ENCODE measurements around the gene NAA35.
A peak's percentile ranks its signal among the peaks of the same experiment; 100 is the strongest.

The NAA35 gene

GRCh38 chr9:85942913-85943709, 2.2 kb downstream of the NAA35 start:
- no peak for DNase-seq (ENCODE audit: extremely low spot score)
- TF ChIP-seq FOXA1 (IDR thresholded peaks at IDR 0.05) = no peak
- POLR2A ChIA-PET = no interaction called here
- CTCF ChIA-PET = no interaction called here

GRCh38 chr9:85943757-85944430, 2.9 kb downstream of the NAA35 start:
- DNase-seq (ENCODE audit: extremely low spot score) = no peak
- ChIA-PET POLR2A (no interaction called here), CTCF (no interaction called here)
- TF ChIP-seq L3MBTL2 (conservative IDR thresholded peaks at IDR 0.05) (no peak), ELF4 (IDR thresholded peaks at IDR 0.05) (no peak), FOXK2 (IDR thresholded peaks at IDR 0.05) (no peak), LEF1 (IDR thresholded peaks at IDR 0.05; ENCODE audit: borderline replicate concordance) (no peak), HDGF (IDR thresholded peaks at IDR 0.05; ENCODE audit: borderline replicate concordance) (no peak), BHLHE40 (IDR thresholded peaks at IDR 0.05; ENCODE audit: borderline replicate concordance) (no peak), ARNT (IDR thresholded peaks at IDR 0.05) (no peak), FOXA1 (IDR thresholded peaks at IDR 0.05) (no peak), NFRKB (IDR thresholded peaks at IDR 0.05) (no peak)

GRCh38 chr9:85944672-85945071, 3.7 kb downstream of the NAA35 start:
- CTCF ChIA-PET = no interaction called here
- DNase-seq (ENCODE audit: extremely low spot score) = no peak
- POLR2A ChIA-PET = no interaction called here
- TF ChIP-seq ELF4 (IDR thresholded peaks at IDR 0.05) (no peak), HDGF (IDR thresholded peaks at IDR 0.05; ENCODE audit: borderline replicate concordance) (no peak), L3MBTL2 (conservative IDR thresholded peaks at IDR 0.05) (no peak), FOXK2 (IDR thresholded peaks at IDR 0.05) (no peak), FOXM1 (IDR thresholded peaks at IDR 0.05; ENCODE audit: borderline replicate concordance) (no peak), LEF1 (IDR thresholded peaks at IDR 0.05; ENCODE audit: borderline replicate concordance) (no peak), ZNF384 (IDR thresholded peaks at IDR 0.05) (no peak)

- no peak for DNase-seq (ENCODE audit: extremely low spot score)
- no peak for TF ChIP-seq TARDBP (IDR thresholded peaks at IDR 0.05)
- no peak for TF ChIP-seq LEF1 (IDR thresholded peaks at IDR 0.05; ENCODE audit: borderline replicate concordance)
- TF ChIP-seq FOXK2 (IDR thresholded peaks at IDR 0.05) = no peak
- TF ChIP-seq FOXA1 (IDR thresholded peaks at IDR 0.05) = no peak
- TF ChIP-seq ELF4 (IDR thresholded peaks at IDR 0.05) = no peak
- no peak for TF ChIP-seq L3MBTL2 (conservative IDR thresholded peaks at IDR 0.05)
- no peak for TF ChIP-seq CTBP1 (IDR thresholded peaks at IDR 0.05; ENCODE audit: borderline replicate concordance)
- no peak for TF ChIP-seq NFRKB (IDR thresholded peaks at IDR 0.05)
- TF ChIP-seq HDGF (IDR thresholded peaks at IDR 0.05; ENCODE audit: borderline replicate concordance) = no peak
- no peak for TF ChIP-seq SP1 (IDR thresholded peaks at IDR 0.05)
- ChIA-PET CTCF (no interaction called here), POLR2A (no interaction called here)
Observed at GRCh38 chr9:85949586-85950335, 8.8 kb downstream of the NAA35 start.

GRCh38 chr9:85959955-85960354, 19.0 kb downstream of the NAA35 start:
- DNase-seq (ENCODE audit: extremely low spot score) = no peak
- CTCF ChIA-PET = interaction anchor here (0.6 kb wide), 1 partner anchor 100 kb away, joined by 6 read pairs; no protein-coding TSS in a partner anchor

GRCh38 chr9:85960688-85961093, 19.7 kb downstream of the NAA35 start:
- ChIA-PET CTCF (no interaction called here), POLR2A (no interaction called here)
- TF ChIP-seq ARNT (IDR thresholded peaks at IDR 0.05) (no peak), PKNOX1 (IDR thresholded peaks at IDR 0.05) (peak; percentile 70), FOXK2 (IDR thresholded peaks at IDR 0.05) (peak; percentile 36; the same call in 1 of the 2 replicates)
- peak; percentile 36 for DNase-seq (ENCODE audit: extremely low spot score)

More at GRCh38 chr9:85959955-85960354, 19.0 kb downstream of the NAA35 start:
- POLR2A ChIA-PET = no interaction called here
- TF ChIP-seq SUZ12 (IDR thresholded peaks at IDR 0.05) = no peak
- TF ChIP-seq LEF1 (IDR thresholded peaks at IDR 0.05; ENCODE audit: borderline replicate concordance) = no peak
- TF ChIP-seq ELF4 (IDR thresholded peaks at IDR 0.05) = no peak
- TF ChIP-seq FOXM1 (IDR thresholded peaks at IDR 0.05; ENCODE audit: borderline replicate concordance) = no peak
- no peak for TF ChIP-seq FOXK2 (IDR thresholded peaks at IDR 0.05)
- TF ChIP-seq PKNOX1 (IDR thresholded peaks at IDR 0.05) = no peak
- no peak for TF ChIP-seq FOXA1 (IDR thresholded peaks at IDR 0.05)
- no peak for TF ChIP-seq ZNF384 (IDR thresholded peaks at IDR 0.05)
- TF ChIP-seq BHLHE40 (IDR thresholded peaks at IDR 0.05; ENCODE audit: borderline replicate concordance) = no peak
- TF ChIP-seq CTBP1 (IDR thresholded peaks at IDR 0.05; ENCODE audit: borderline replicate concordance) = no peak
- TF ChIP-seq SP1 (IDR thresholded peaks at IDR 0.05) = no peak
- TF ChIP-seq HDGF (IDR thresholded peaks at IDR 0.05; ENCODE audit: borderline replicate concordance) = no peak
- no peak for TF ChIP-seq TARDBP (IDR thresholded peaks at IDR 0.05)
- no peak for TF ChIP-seq ARNT (IDR thresholded peaks at IDR 0.05)
- TF ChIP-seq NFRKB (IDR thresholded peaks at IDR 0.05) = no peak
- no peak for TF ChIP-seq L3MBTL2 (conservative IDR thresholded peaks at IDR 0.05)
